ENCODE measurements around the gene SLC24A4.

The SLC24A4 gene

DNA sequence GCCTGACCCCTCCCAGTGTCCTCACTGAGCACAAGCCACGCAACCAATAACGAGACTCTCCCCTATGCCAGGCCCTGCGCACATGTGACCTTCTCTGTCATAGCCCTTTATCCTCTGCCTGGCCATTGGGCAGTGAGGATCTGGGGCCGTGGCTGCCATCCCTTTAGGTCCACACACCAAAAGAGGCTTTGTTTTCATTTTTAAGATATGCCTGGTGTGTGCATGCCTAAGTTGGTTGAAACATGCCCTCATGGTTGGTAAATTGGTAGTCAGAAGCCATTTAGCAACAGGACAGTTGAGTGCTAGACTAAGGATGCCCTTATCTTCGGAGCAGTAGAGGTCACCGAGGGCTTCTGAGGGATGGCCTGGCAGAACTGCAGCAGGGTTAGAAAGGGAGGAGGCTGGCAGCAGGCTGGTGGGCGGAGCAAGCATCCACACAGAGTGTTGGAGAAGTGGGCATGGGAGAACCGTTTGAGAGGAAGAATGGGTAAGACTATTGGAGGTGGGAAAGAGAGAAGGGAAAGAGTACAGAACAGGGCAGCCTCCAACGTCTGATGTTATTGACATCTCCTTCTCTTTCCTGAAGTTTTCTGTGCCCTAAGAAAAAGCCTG is 75.1 kb downstream of the SLC24A4 start:
- Histone ChIP-seq H3F3A (ENCODE audit: low read depth) (no peaks in the 10 kb centered on the region), H3K9ac (ENCODE audit: low read depth, low read length, poor library complexity, severe bottlenecking) (no peak overlapping the region), H3K79me2 (ENCODE audit: insufficient read depth, low read length) (no peaks in the 10 kb centered on the region), H3K9me2 (replicated peaks; ENCODE audit: low read depth, low read length) (no peaks in the 10 kb centered on the region), H3K9me3 (ENCODE audit: insufficient read depth, low read depth, low read length) (no peaks in the 10 kb centered on the region), H4K20me1 (ENCODE audit: insufficient read depth, low read length, poor library complexity, severe bottlenecking) (no peaks in the 10 kb centered on the region), H3K4me3 (ENCODE audit: low read length, poor library complexity, severe bottlenecking) (no peak overlapping the region), H2AFZ (ENCODE audit: low read length) (no peak overlapping the region), H3K36me3 (ENCODE audit: insufficient read depth, low read length) (no peaks in the 10 kb centered on the region), H3K4me2 (ENCODE audit: low read depth, low read length, poor library complexity, severe bottlenecking) (no peak overlapping the region), H3K4me1 (ENCODE audit: insufficient read depth, low read length, poor library complexity, severe bottlenecking) (no peaks in the 10 kb centered on the region), H3K27me3 (ENCODE audit: insufficient read depth, low read length, poor library complexity, severe bottlenecking) (no peaks in the 10 kb centered on the region)
- TF ChIP-seq EZH2phosphoT487 (IDR thresholded peaks at IDR 0.05; ENCODE audit: borderline replicate concordance) = no peak
- TF ChIP-seq, protein P1, sequence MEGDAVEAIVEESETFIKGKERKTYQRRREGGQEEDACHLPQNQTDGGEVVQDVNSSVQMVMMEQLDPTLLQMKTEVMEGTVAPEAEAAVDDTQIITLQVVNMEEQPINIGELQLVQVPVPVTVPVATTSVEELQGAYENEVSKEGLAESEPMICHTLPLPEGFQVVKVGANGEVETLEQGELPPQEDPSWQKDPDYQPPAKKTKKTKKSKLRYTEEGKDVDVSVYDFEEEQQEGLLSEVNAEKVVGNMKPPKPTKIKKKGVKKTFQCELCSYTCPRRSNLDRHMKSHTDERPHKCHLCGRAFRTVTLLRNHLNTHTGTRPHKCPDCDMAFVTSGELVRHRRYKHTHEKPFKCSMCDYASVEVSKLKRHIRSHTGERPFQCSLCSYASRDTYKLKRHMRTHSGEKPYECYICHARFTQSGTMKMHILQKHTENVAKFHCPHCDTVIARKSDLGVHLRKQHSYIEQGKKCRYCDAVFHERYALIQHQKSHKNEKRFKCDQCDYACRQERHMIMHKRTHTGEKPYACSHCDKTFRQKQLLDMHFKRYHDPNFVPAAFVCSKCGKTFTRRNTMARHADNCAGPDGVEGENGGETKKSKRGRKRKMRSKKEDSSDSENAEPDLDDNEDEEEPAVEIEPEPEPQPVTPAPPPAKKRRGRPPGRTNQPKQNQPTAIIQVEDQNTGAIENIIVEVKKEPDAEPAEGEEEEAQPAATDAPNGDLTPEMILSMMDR (conservative IDR thresholded peaks at IDR 0.05; ENCODE audit: low read length) = no peak

DNA sequence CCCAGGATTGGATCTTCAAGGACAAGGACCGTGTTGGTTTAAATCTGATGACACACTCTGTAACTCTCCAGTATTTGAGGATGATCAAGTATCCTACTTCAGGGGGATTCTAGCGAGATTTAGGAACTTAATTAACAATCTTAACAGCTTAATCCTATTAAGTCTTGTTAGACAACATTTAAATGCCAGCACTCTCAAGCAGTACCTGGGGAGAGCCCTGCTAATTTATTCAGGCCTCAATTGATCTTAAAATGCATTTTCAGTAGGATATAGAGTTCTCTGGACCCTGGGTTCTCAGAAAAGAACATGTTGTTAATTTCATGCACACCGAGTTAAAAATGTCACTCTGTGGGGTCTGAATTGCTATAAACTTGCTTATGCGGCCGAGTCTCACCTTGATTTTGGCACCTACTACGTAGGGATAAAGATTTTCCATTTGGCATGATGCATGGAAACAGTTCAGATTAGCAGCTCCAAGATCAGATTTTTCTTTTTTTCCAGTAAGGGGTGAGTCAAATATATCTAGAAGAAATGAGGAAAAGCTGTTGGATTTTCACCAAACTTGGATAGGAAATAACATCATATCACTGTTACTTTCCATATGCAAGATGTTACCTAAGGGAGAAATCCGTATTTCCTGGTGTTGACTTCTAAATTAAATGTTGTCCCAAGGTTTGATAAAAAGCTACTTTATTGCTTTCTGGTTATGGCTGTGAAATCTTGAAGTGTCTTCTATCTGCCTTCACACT is 76.1 kb downstream of the SLC24A4 start:
- no peaks in the 10 kb centered on the region for H3K9me3 ChIP-seq (ENCODE audit: insufficient read depth, low read depth, low read length)
- H3K9me2 ChIP-seq (replicated peaks; ENCODE audit: low read depth, low read length) = no peaks in the 10 kb centered on the region
- H4K20me1 ChIP-seq (ENCODE audit: insufficient read depth, low read length, poor library complexity, severe bottlenecking) = no peaks in the 10 kb centered on the region
- no peak overlapping the region for H2AFZ ChIP-seq (ENCODE audit: low read length)
- no peaks in the 10 kb centered on the region for H3K4me1 ChIP-seq (ENCODE audit: insufficient read depth, low read length, poor library complexity, severe bottlenecking)
- no peaks in the 10 kb centered on the region for H3K79me2 ChIP-seq (ENCODE audit: insufficient read depth, low read length)
- no peaks in the 10 kb centered on the region for H3F3A ChIP-seq (ENCODE audit: low read depth)
- no peak overlapping the region for H3K4me2 ChIP-seq (ENCODE audit: low read depth, low read length, poor library complexity, severe bottlenecking)
- H3K27me3 ChIP-seq (ENCODE audit: insufficient read depth, low read length, poor library complexity, severe bottlenecking) = no peaks in the 10 kb centered on the region
- no peak overlapping the region for H3K4me3 ChIP-seq (ENCODE audit: low read length, poor library complexity, severe bottlenecking)
- H3K9ac ChIP-seq (ENCODE audit: low read depth, low read length, poor library complexity, severe bottlenecking) = no peak overlapping the region
- no peak for TF ChIP-seq EZH2phosphoT487 (IDR thresholded peaks at IDR 0.05; ENCODE audit: borderline replicate concordance)
- TF ChIP-seq, protein P1 (conservative IDR thresholded peaks at IDR 0.05; ENCODE audit: low read length) = no peak
- no peaks in the 10 kb centered on the region for H3K36me3 ChIP-seq (ENCODE audit: insufficient read depth, low read length)

DNA sequence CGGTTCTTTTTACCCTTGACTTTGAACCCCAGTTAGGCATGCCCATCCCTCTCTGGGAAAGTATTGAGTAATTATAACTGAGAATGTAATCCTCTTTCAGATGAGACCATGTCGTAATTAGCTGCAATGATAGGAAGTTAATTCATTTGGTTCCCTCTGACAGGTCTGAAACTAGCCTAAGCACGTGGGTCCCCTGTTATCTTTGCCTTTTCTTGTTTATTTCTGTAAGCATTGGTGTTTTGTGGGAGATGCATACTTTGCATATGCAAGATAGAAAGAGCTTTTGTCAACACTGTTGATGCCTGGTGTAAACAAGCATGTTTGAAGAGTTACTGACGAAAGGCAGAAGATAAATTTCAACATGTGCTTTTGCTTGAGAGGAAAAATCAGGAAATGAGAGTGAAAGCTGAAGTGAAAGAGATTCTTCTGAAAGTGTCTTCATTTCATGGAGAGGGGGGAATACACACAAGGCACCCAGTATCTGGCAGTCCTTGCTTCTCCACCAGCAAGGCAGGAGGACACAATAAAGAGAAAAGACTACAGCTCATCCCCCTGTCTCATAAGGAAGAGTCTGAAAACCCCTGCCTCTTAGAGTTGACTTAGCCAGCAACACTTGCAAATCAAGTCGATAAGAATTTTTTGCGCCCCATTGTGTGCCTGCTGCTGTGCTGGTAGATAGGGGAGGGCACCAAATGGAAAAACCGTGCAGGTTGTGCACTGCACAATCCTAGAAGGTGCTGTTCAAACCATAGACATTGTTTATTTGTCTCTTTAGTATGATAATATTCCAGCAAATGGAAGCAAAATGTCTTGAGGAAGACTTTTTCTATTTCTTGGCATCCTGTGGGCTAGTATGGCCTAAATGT is 77.8 kb downstream of the SLC24A4 start:
- H3K4me2 ChIP-seq (ENCODE audit: low read depth, low read length, poor library complexity, severe bottlenecking) = no peak overlapping the region

More for the DNA sequence above, 77.8 kb downstream of the SLC24A4 start:
- no peaks in the 10 kb centered on the region for H3K27me3 ChIP-seq (ENCODE audit: insufficient read depth, low read length, poor library complexity, severe bottlenecking)
- no peaks in the 10 kb centered on the region for H3F3A ChIP-seq (ENCODE audit: low read depth)
- H3K9ac ChIP-seq (ENCODE audit: low read depth, low read length, poor library complexity, severe bottlenecking) = no peak overlapping the region
- H3K9me2 ChIP-seq (replicated peaks; ENCODE audit: low read depth, low read length) = no peaks in the 10 kb centered on the region
- no peaks in the 10 kb centered on the region for H3K36me3 ChIP-seq (ENCODE audit: insufficient read depth, low read length)
- no peaks in the 10 kb centered on the region for H3K79me2 ChIP-seq (ENCODE audit: insufficient read depth, low read length)
- H3K4me1 ChIP-seq (ENCODE audit: insufficient read depth, low read length, poor library complexity, severe bottlenecking) = no peaks in the 10 kb centered on the region
- TF ChIP-seq EZH2phosphoT487 (IDR thresholded peaks at IDR 0.05; ENCODE audit: borderline replicate concordance) = no peak
- TF ChIP-seq, protein P1 (conservative IDR thresholded peaks at IDR 0.05; ENCODE audit: low read length) = no peak
- H3K4me3 ChIP-seq (ENCODE audit: low read length, poor library complexity, severe bottlenecking) = no peak overlapping the region
- H4K20me1 ChIP-seq (ENCODE audit: insufficient read depth, low read length, poor library complexity, severe bottlenecking) = no peaks in the 10 kb centered on the region
- H2AFZ ChIP-seq (ENCODE audit: low read length) = no peak overlapping the region
- H3K9me3 ChIP-seq (ENCODE audit: insufficient read depth, low read depth, low read length) = no peaks in the 10 kb centered on the region
